HEK293 (cell line): Measurements from ENCODE around the gene RNF126.

ENCODE experiments used
- CTCF ChIA-PET: fragments of 350-600 bp; formaldehyde crosslinking; extraction: SDS; loops from one replicate; lab custom pipeline; 2021; ENCODE audit warnings: antibody characterized with exemption; lab: Yijun Ruan, JAX
- POLR2A ChIA-PET: fragments of 300-600 bp; formaldehyde crosslinking; extraction: SDS; loops from one replicate; lab custom pipeline; 2020; ENCODE audit warnings: antibody characterized with exemption, inconsistent platforms; lab: Yijun Ruan, JAX
- H3K27ac ChIP-seq: fragments of 200-500 bp; sonication (Bioruptor generic); 2 replicates; pipeline ENCODE4 v1.5.1; 2014; ENCODE audit warnings: low read depth, low read length, control low read depth, inconsistent platforms; ENCODE audit errors: extremely low read depth
- H3K36me3 ChIP-seq, 2 experiments: fragments of 200-500 bp in 1 of 2; sonication (Bioruptor generic) in 1 of 2; 1 replicate in 1 of 2; 2 replicates in 1 of 2; pipeline ENCODE4 v1.5.1; 2014 to 2017; ENCODE audit warnings: inconsistent platforms in 2 of 2, low read length in 2 of 2; ENCODE audit not compliant: control insufficient read depth in 2 of 2, insufficient read depth in 1 of 2
- H3K4me1 ChIP-seq: fragments of 200-500 bp; sonication (Bioruptor generic); 2 replicates; pipeline ENCODE4 v1.5.1; 2014; ENCODE audit warnings: mild to moderate bottlenecking, low read length, inconsistent platforms; ENCODE audit not compliant: control insufficient read depth, insufficient read depth
- H3K4me3 ChIP-seq: 2 replicates; pipeline ENCODE4 v1.5.1; 2011; ENCODE audit warnings: low read depth, mild to moderate bottlenecking, control low read depth, low read length, moderate library complexity
- H3K9me3 ChIP-seq: fragments of 200-500 bp; sonication (Bioruptor generic); 2 replicates; pipeline ENCODE4 v1.5.1; 2014; ENCODE audit warnings: low read depth, low read length, inconsistent platforms; ENCODE audit not compliant: control insufficient read depth, insufficient read depth
- EGR2 ChIP-seq: fragments of 450-650 bp; formaldehyde crosslinking; IDR thresholded peaks from 2 replicates; pipeline ENCODE4 v1.5.1; 2016; ENCODE audit warnings: low read depth, missing biosample characterization, missing genetic modification characterization
- GLIS2 ChIP-seq: fragments of 450-650 bp; formaldehyde crosslinking; IDR thresholded peaks from 2 replicates; pipeline ENCODE4 v1.5.1; 2016; ENCODE audit warnings: missing biosample characterization, missing genetic modification characterization
- HOXD13 ChIP-seq: sonication (generic); formaldehyde crosslinking; IDR thresholded peaks from 2 replicates; pipeline ENCODE4 v1.8.0; 2022; ENCODE audit warnings: missing genetic modification reagents, borderline replicate concordance
- KLF1 ChIP-seq: fragments of 450-650 bp; formaldehyde crosslinking; IDR thresholded peaks from 2 replicates; pipeline ENCODE4 v1.5.1; 2016; ENCODE audit warnings: missing biosample characterization, missing genetic modification characterization
- KLF7 ChIP-seq: fragments of 450-650 bp; formaldehyde crosslinking; IDR thresholded peaks from 2 replicates; pipeline ENCODE4 v1.5.1; 2016; ENCODE audit warnings: missing biosample characterization, missing genetic modification characterization, borderline replicate concordance
- RBAK ChIP-seq: fragments of 450-650 bp; formaldehyde crosslinking; IDR thresholded peaks from 2 replicates; pipeline ENCODE4 v1.5.1; 2016; ENCODE audit warnings: missing biosample characterization, missing genetic modification characterization
- SCRT1 ChIP-seq: fragments of 450-650 bp; formaldehyde crosslinking; IDR thresholded peaks from 2 replicates; pipeline ENCODE4 v1.5.1; 2016; ENCODE audit warnings: missing biosample characterization, missing genetic modification characterization, borderline replicate concordance
- SCRT2 ChIP-seq: fragments of 450-650 bp; formaldehyde crosslinking; IDR thresholded peaks from 2 replicates; pipeline ENCODE4 v1.5.1; 2016; ENCODE audit warnings: missing biosample characterization, missing genetic modification characterization
- ZBTB7A ChIP-seq: fragments of 450-650 bp; formaldehyde crosslinking; IDR thresholded peaks from 2 replicates; pipeline ENCODE4 v1.5.1; 2016; ENCODE audit warnings: low read depth, missing biosample characterization, missing genetic modification characterization
- ZFHX2 ChIP-seq: fragments of 450-650 bp; formaldehyde crosslinking; conservative IDR thresholded peaks from 2 replicates; pipeline ENCODE4 v1.5.1; 2016; ENCODE audit warnings: missing biosample characterization, missing genetic modification characterization
- ZFP37 ChIP-seq: fragments of 450-650 bp; formaldehyde crosslinking; IDR thresholded peaks from 2 replicates; pipeline ENCODE4 v1.5.1; 2016; ENCODE audit warnings: missing biosample characterization, missing genetic modification characterization
- ZNF18 ChIP-seq: fragments of 450-650 bp; formaldehyde crosslinking; IDR thresholded peaks from 2 replicates; pipeline ENCODE4 v1.5.1; 2016; ENCODE audit warnings: missing biosample characterization, missing genetic modification characterization
- ZNF202 ChIP-seq: fragments of 450-650 bp; formaldehyde crosslinking; IDR thresholded peaks from 2 replicates; pipeline ENCODE4 v1.5.1; 2016; ENCODE audit warnings: missing biosample characterization, missing genetic modification characterization, borderline replicate concordance
- ZNF211 ChIP-seq: fragments of 450-650 bp; formaldehyde crosslinking; IDR thresholded peaks from 2 replicates; pipeline ENCODE4 v1.5.1; 2016; ENCODE audit warnings: low read depth, missing biosample characterization, missing genetic modification characterization
- ZNF366 ChIP-seq: fragments of 450-650 bp; formaldehyde crosslinking; conservative IDR thresholded peaks from 2 replicates; pipeline ENCODE4 v1.5.1; 2016; ENCODE audit warnings: missing biosample characterization, missing genetic modification characterization
- ZNF37A ChIP-seq: fragments of 450-650 bp; IDR thresholded peaks from 2 replicates; pipeline ENCODE4 v1.5.1; 2018; ENCODE audit warnings: missing biosample characterization, missing genetic modification characterization
- ZNF391 ChIP-seq: fragments of 450-650 bp; formaldehyde crosslinking; IDR thresholded peaks from 2 replicates; pipeline ENCODE4 v1.5.1; 2016; ENCODE audit warnings: low read depth, missing biosample characterization, missing genetic modification characterization, borderline replicate concordance
- ZNF513 ChIP-seq: fragments of 450-650 bp; IDR thresholded peaks from 2 replicates; pipeline ENCODE4 v1.5.1; 2018; ENCODE audit warnings: missing biosample characterization, missing genetic modification characterization
- ZNF521 ChIP-seq: fragments of 450-650 bp; formaldehyde crosslinking; IDR thresholded peaks from 2 replicates; pipeline ENCODE4 v1.5.1; 2017; ENCODE audit warnings: missing biosample characterization, mild to moderate bottlenecking, missing genetic modification characterization
- ZNF548 ChIP-seq: fragments of 450-650 bp; formaldehyde crosslinking; IDR thresholded peaks from 2 replicates; pipeline ENCODE4 v1.5.1; 2016; ENCODE audit warnings: missing biosample characterization, missing genetic modification characterization
- ZNF558 ChIP-seq: fragments of 450-650 bp; formaldehyde crosslinking; IDR thresholded peaks from 2 replicates; pipeline ENCODE4 v1.5.1; 2016; ENCODE audit warnings: missing biosample characterization, missing genetic modification characterization
- ZNF596 ChIP-seq: fragments of 450-650 bp; IDR thresholded peaks from 2 replicates; pipeline ENCODE4 v1.5.0; 2018; ENCODE audit warnings: missing biosample characterization, mild to moderate bottlenecking, missing genetic modification characterization, moderate library complexity
- ZNF704 ChIP-seq: fragments of 450-650 bp; formaldehyde crosslinking; IDR thresholded peaks from 2 replicates; pipeline ENCODE4 v1.5.1; 2016; ENCODE audit warnings: missing biosample characterization, missing genetic modification characterization
- ZSCAN16 ChIP-seq: fragments of 450-650 bp; formaldehyde crosslinking; IDR thresholded peaks from 2 replicates; pipeline ENCODE4 v1.5.1; 2016; ENCODE audit warnings: missing biosample characterization, missing genetic modification characterization
- TF ChIP-seq, protein P1 (sequence below): fragments of 450-650 bp; formaldehyde crosslinking; IDR thresholded peaks from 2 replicates; pipeline ENCODE4 v1.5.0; 2017; ENCODE audit warnings: missing biosample characterization, missing genetic modification characterization, borderline replicate concordance
- TF ChIP-seq, protein P2 (sequence below): sonication (generic); formaldehyde crosslinking; IDR thresholded peaks from 2 replicates; pipeline ENCODE4 v1.8.1; 2022; ENCODE audit warnings: mild to moderate bottlenecking, moderate library complexity, missing genetic modification reagents

Gene RNF126

GRCh38 chr19:618247-618619, 44.8 kb downstream of the RNF126 start (continued):
- TF ChIP-seq, protein P1, sequence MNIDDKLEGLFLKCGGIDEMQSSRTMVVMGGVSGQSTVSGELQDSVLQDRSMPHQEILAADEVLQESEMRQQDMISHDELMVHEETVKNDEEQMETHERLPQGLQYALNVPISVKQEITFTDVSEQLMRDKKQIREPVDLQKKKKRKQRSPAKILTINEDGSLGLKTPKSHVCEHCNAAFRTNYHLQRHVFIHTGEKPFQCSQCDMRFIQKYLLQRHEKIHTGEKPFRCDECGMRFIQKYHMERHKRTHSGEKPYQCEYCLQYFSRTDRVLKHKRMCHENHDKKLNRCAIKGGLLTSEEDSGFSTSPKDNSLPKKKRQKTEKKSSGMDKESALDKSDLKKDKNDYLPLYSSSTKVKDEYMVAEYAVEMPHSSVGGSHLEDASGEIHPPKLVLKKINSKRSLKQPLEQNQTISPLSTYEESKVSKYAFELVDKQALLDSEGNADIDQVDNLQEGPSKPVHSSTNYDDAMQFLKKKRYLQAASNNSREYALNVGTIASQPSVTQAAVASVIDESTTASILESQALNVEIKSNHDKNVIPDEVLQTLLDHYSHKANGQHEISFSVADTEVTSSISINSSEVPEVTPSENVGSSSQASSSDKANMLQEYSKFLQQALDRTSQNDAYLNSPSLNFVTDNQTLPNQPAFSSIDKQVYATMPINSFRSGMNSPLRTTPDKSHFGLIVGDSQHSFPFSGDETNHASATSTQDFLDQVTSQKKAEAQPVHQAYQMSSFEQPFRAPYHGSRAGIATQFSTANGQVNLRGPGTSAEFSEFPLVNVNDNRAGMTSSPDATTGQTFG, result no peak
- TF ChIP-seq, all 188 proteins: peak for 4

DNA sequence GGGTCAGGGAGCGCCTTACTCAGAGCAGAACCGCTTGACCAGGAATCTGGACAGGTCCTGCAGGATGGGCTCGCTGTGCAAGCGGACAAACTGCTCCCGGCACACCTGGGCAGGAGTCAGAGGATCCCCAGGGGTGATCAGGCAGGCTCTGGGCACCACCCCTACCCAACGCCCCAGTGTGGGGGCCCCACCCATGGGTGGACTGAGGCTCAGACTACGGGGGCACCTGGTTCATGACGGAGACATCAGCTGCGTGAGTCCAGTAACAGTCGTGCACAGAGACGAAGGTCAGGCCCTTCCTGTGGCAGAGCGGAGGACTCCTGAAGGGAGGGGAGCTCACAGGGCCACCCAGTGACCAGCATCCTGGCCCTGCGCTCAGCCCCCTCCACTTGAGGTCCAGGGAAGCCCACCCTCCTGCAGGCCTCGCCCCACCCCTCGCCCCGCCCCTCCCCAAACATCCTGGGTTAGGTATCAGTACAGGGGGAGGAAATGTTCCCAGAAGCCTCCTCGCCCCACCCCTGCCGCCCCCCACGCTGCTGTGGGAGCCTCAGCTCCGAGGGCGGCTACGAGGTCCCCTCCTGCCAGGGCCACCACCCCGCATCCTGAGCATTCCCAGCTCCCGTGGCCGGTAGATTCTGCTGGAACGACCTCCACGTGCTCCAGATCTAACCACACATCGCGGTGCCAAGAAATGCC, 45.3 kb downstream of the RNF126 start:
- Histone ChIP-seq H3K9me3 (no peaks in the 10 kb centered on the region), H3K36me3 (peaks cover 0 to 71% of the 10 kb centered on the region in 2 experiments; a peak in 1 of 3 replicates), H3K4me1 (no peaks in the 10 kb centered on the region), H3K27ac (no peak overlapping the region), H3K4me3 (no peak overlapping the region)
- POLR2A ChIA-PET, result interaction anchor here (1.1 kb wide), 1 partner anchor 9 kb away, joined by 3 read pairs; no protein-coding TSS in a partner anchor
- TF ChIP-seq KLF1 (peak; percentile 90), ZNF513 (no peak)
- CTCF ChIA-PET, result no interaction called here

DNA sequence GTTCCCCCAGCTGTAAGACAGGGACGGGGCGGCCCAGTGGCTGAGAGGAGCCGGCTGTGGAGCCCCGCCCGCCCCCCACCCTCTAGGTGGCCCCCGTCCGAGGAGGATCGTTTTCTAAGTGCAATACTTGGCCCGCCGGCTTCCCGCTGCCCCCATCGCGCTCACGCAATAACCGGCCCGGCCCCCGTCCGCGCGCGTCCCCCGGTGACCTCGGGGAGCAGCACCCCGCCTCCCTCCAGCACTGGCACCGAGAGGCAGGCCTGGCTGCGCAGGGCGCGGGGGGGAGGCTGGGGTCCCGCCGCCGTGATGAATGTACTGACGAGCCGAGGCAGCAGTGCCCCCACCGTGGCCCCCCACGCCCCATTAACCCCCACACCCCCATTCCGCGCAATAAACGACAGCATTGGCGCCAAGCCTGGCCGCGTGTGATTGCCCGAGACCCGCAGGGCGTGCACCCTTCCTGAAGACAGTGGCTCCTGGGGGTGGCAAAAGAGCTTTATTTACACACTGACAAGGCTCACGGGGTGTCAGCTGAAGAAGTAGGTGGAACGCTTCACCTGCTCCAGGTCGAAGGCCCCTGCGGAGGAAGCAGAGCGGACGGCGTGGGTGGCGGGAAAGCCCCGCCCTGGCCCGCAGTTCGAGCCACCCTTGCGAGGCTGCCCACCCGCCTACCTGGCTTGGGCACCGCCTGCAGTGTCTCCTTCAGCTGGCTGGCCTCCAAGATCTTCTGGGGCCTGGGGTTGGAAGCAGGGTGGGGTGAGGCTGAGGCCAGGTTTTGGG, 46.1 kb downstream of the RNF126 start:
- POLR2A ChIA-PET, result interaction anchor here (1.1 kb wide), 1 partner anchor 8 kb away, joined by 3 read pairs; no protein-coding TSS in a partner anchor
- peaks cover 0 to 64% of the 10 kb centered on the region in 2 experiments; a peak in 2 of 3 replicates for H3K36me3 ChIP-seq

DNA sequence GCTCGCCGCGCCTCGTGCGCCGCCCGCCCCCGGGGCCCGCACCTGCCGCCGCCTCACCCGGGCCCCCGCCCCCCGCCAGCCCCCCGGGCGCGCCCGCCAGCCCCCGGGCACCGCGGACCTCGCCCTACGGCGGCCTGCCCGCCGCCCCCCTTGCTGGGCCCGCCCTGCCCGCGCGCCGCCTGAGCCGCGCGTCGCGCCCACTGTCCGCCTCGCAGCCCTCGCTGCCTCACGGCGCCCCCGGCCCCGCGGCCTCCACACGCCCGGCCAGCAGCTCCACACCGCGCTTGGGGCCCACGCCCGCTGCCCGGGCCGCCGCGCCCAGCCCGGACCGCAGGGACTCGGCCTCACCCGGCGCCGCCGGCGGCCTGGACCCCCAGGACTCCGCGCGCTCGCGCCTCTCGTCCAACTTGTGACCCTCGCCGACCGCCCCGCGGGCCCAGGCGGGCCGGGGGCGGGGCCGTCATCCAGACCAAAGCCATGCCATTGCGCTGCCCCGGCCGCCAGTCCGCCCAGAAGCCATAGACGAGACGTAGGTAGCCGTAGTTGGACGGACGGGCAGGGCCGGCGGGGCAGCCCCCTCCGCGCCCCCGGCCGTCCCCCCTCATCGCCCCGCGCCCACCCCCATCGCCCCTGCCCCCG, 46.8 kb downstream of the RNF126 start:
- ChIA-PET POLR2A (no interaction called here), CTCF (no interaction called here)
- H3K36me3 ChIP-seq, result peaks cover 0 to 59% of the 10 kb centered on the region in 2 experiments; a peak in 2 of 3 replicates
- no peaks in the 10 kb centered on the region for H3K9me3 ChIP-seq
- H3K27ac ChIP-seq, result no peak overlapping the region
- H3K4me3 ChIP-seq, result no peak overlapping the region
- H3K4me1 ChIP-seq, result no peaks in the 10 kb centered on the region
- TF ChIP-seq SCRT1 (tag by site-specific recombination), result no peak
- no peak for TF ChIP-seq KLF7
- TF ChIP-seq ZNF211, result no peak
- TF ChIP-seq ZNF37A (tag by site-specific recombination), result no peak
- TF ChIP-seq SCRT2 (tag by site-specific recombination), result no peak
- TF ChIP-seq, protein P2, sequence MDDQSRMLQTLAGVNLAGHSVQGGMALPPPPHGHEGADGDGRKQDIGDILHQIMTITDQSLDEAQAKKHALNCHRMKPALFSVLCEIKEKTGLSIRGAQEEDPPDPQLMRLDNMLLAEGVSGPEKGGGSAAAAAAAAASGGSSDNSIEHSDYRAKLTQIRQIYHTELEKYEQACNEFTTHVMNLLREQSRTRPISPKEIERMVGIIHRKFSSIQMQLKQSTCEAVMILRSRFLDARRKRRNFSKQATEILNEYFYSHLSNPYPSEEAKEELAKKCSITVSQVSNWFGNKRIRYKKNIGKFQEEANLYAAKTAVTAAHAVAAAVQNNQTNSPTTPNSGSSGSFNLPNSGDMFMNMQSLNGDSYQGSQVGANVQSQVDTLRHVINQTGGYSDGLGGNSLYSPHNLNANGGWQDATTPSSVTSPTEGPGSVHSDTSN (CRISPR knock-in tag), result no peak
- TF ChIP-seq RBAK (tag by site-specific recombination), result no peak
- no peak for TF ChIP-seq ZNF704 (tag by site-specific recombination)
- TF ChIP-seq ZBTB7A (tag by site-specific recombination), result no peak
- TF ChIP-seq ZNF202 (tag by site-specific recombination), result no peak
- no peak for TF ChIP-seq ZFP37
- TF ChIP-seq ZNF18 (tag by site-specific recombination), result no peak
- TF ChIP-seq ZNF366 (tag by site-specific recombination), result no peak

More for the DNA sequence above, 46.1 kb downstream of the RNF126 start:
- Histone ChIP-seq H3K4me1 (no peaks in the 10 kb centered on the region), H3K9me3 (no peaks in the 10 kb centered on the region), H3K27ac (no peak overlapping the region), H3K4me3 (no peak overlapping the region)
- no peak for TF ChIP-seq ZSCAN16
- no peak for TF ChIP-seq ZNF596
- TF ChIP-seq ZNF391 (tag by site-specific recombination), result no peak
- TF ChIP-seq ZFHX2, result peak; percentile 64
- TF ChIP-seq ZNF521, result no peak
- no peak for TF ChIP-seq ZNF548 (tag by site-specific recombination)
- TF ChIP-seq ZNF558 (tag by site-specific recombination), result no peak
- no peak for TF ChIP-seq HOXD13
- TF ChIP-seq EGR2, result peak; percentile 50; the same call in 1 of the 2 replicates
- TF ChIP-seq GLIS2 (tag by site-specific recombination), result no peak
- CTCF ChIA-PET, result no interaction called here
